KMS-11 (cell line): ENCODE data around the gene ITGA2B.
"Not testable (repeated sequence)": the region's sequence is repeated elsewhere in the genome, so short reads cannot be mapped to it uniquely, and the experiment has no call there.

Source experiments
- H2AFZ ChIP-seq: fragments of 200-600 bp; sonication (generic); 2 replicates; pipeline ENCODE4 v1.6.1; 2016; ENCODE audit warnings: antibody characterized with exemption, mixed run types, low read depth
- H3K27ac ChIP-seq: fragments of 200-600 bp; sonication (generic); 2 replicates; pipeline ENCODE4 v1.6.1; 2016; ENCODE audit warnings: mild to moderate bottlenecking, mixed run types
- H3K27me3 ChIP-seq: fragments of 200-600 bp; sonication (generic); 2 replicates; pipeline ENCODE4 v1.6.1; 2017; ENCODE audit warnings: mild to moderate bottlenecking, low read depth, mixed run types, moderate library complexity; ENCODE audit not compliant: insufficient read depth
- H3K36me3 ChIP-seq: fragments of 200-600 bp; sonication (generic); 2 replicates; pipeline ENCODE4 v1.6.1; 2017; ENCODE audit warnings: mild to moderate bottlenecking, mixed run types; ENCODE audit not compliant: insufficient read depth
- H3K4me1 ChIP-seq: fragments of 200-600 bp; sonication (generic); 2 replicates; pipeline ENCODE4 v1.6.1; 2016; ENCODE audit warnings: mild to moderate bottlenecking, low read depth, mixed run types; ENCODE audit not compliant: poor library complexity, severe bottlenecking
- H3K4me2 ChIP-seq: fragments of 200-600 bp; sonication (generic); 2 replicates; pipeline ENCODE4 v1.7.0; 2016; ENCODE audit warnings: mild to moderate bottlenecking, mixed run types
- H3K4me3 ChIP-seq: fragments of 200-600 bp; sonication (generic); IDR thresholded peaks from 2 replicates; pipeline ENCODE4 v1.6.1; 2017; ENCODE audit warnings: low read depth, low read length, mixed read lengths; ENCODE audit not compliant: insufficient read depth
- H3K79me2 ChIP-seq: fragments of 200-600 bp; sonication (generic); 2 replicates; pipeline ENCODE4 v1.6.1; 2016; ENCODE audit warnings: low read depth, mixed run types; ENCODE audit not compliant: insufficient read depth
- H3K9ac ChIP-seq: fragments of 200-600 bp; sonication (generic); 2 replicates; pipeline ENCODE4 v1.6.1; 2016; ENCODE audit warnings: mild to moderate bottlenecking, mixed run types
- H4K20me1 ChIP-seq: fragments of 200-600 bp; sonication (generic); 2 replicates; pipeline ENCODE4 v1.6.1; 2016; ENCODE audit warnings: mild to moderate bottlenecking, mixed run types; ENCODE audit not compliant: insufficient read depth
- TF ChIP-seq, protein P1 (sequence below): fragments of 200-600 bp; sonication (generic); conservative IDR thresholded peaks from 2 replicates; pipeline ENCODE4 v1.6.1; 2017; ENCODE audit warnings: low read depth, mild to moderate bottlenecking, antibody characterized with exemption, low read length, moderate library complexity, mixed read lengths

Gene ITGA2B

DNA sequence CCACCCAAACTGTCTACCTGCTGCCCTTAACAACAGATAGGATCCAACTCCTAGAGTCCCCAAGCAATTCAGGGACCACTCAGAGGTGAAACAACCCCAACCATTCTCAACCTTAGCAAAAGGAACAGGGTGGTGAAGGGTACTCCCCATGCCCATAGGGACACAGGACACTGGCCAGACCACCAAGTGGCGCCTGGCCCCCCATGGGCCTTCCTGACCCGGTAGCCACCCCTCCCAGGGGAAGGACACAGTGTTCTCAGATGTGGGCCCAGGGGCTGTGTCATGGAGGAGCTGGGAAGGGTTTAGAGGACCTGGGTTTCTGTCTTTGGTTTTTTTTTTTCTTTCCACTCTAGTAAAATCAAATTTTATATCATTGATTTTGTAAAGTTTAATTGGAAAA is 55.1 kb downstream of the ITGA2B start:
- Histone ChIP-seq H3K36me3 (no peaks in the 10 kb centered on the region), H3K27ac (no peak overlapping the region), H3K79me2 (no peaks in the 10 kb centered on the region), H3K4me1 (peaks cover 11% of the 10 kb centered on the region), H4K20me1 (no peaks in the 10 kb centered on the region), H2AFZ (peak overlapping the region; percentile 29; the same call in 1 of the 2 replicates), H3K9ac (no peak overlapping the region), H3K4me2 (no peak overlapping the region), H3K27me3 (no peaks in the 10 kb centered on the region), H3K4me3 (no peak overlapping the region)
- TF ChIP-seq, protein P1, sequence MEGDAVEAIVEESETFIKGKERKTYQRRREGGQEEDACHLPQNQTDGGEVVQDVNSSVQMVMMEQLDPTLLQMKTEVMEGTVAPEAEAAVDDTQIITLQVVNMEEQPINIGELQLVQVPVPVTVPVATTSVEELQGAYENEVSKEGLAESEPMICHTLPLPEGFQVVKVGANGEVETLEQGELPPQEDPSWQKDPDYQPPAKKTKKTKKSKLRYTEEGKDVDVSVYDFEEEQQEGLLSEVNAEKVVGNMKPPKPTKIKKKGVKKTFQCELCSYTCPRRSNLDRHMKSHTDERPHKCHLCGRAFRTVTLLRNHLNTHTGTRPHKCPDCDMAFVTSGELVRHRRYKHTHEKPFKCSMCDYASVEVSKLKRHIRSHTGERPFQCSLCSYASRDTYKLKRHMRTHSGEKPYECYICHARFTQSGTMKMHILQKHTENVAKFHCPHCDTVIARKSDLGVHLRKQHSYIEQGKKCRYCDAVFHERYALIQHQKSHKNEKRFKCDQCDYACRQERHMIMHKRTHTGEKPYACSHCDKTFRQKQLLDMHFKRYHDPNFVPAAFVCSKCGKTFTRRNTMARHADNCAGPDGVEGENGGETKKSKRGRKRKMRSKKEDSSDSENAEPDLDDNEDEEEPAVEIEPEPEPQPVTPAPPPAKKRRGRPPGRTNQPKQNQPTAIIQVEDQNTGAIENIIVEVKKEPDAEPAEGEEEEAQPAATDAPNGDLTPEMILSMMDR: no peak

DNA sequence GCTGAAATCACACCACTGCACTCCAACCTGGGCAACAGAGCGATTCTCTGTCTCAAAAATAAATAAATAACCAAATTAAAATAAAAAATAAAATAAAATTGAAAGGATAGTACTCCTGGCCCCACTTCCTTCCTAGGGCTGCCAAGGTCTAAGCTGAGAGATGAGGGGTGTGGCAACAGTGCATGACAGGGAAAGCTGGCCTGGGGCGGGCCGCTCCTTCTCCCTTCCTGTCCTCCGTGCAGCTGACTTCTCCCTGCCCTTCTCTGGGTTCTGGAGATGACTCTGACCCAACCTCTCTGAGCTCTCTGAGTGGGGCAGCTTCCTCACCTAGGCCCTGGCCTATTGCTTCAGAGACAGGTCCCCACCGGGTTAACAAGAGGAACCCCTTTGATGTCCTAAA is 56.1 kb downstream of the ITGA2B start:
- Histone ChIP-seq H4K20me1 (no peaks in the 10 kb centered on the region), H3K79me2 (no peaks in the 10 kb centered on the region), H2AFZ (no peak overlapping the region), H3K4me1 (peaks cover 15% of the 10 kb centered on the region), H3K27ac (no peak overlapping the region), H3K4me2 (no peak overlapping the region), H3K27me3 (no peaks in the 10 kb centered on the region), H3K36me3 (no peaks in the 10 kb centered on the region), H3K9ac (no peak overlapping the region), H3K4me3 (no peak overlapping the region)
- TF ChIP-seq, protein P1: no peak

DNA sequence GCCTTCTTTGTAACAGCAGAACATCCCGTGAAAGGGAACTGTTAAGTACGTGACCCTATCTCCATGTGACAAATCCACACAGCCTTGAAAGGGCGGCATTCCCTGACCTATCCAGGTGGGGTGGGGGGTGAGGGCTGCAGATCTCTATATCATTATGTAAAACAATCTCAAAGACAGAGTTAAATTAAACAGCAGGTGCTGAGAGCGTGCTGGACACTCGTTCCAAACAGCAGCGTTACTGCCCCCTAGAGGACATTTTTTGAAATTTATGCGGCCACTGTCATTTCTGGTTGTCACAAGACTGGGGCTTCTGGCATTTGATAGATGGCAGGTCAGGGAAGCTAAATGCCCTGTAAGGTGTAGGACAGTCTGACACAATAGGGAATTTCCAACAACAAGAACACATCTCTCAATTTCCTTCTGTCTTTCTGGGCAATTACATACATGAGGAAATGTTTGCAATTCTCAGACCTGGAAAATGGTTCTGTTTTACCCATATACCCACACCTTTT is 58.1 kb downstream of the ITGA2B start:
- no peaks in the 10 kb centered on the region for H3K79me2 ChIP-seq
- H3K4me1 ChIP-seq: peaks cover 30% of the 10 kb centered on the region
- peak overlapping the region; percentile 21; the same call in 1 of the 2 replicates for H3K27ac ChIP-seq
- no peak overlapping the region for H3K9ac ChIP-seq
- no peak overlapping the region for H3K4me3 ChIP-seq
- no peaks in the 10 kb centered on the region for H4K20me1 ChIP-seq
- H3K4me2 ChIP-seq: peak overlapping the region; percentile 31; the same call in 1 of the 2 replicates
- peak overlapping the region; percentile 68 for H2AFZ ChIP-seq
- no peaks in the 10 kb centered on the region for H3K27me3 ChIP-seq
- no peaks in the 10 kb centered on the region for H3K36me3 ChIP-seq
- TF ChIP-seq, protein P1: peak; percentile 96

DNA sequence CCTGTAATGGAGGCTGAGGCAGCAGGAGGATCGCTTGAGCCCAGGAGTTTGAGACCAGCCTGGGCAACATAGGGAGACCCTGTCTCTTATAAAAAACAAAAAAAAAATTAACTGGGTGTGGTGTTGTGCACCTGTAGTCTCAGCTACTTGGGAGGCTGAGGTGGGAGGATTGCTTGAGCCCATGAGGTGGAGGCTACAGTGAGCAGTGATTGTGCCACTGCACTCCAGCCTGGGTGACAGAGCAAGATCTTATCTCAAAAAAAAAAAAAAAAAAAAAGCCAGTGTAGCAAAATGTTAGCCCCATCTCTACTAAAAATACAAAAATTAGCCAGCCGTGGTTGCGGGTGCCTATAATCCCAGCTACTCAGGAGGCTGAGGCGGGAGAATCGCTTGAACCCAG is 59.2 kb downstream of the ITGA2B start:
- H3K36me3 ChIP-seq, H3K27ac ChIP-seq: not testable (repeated sequence)
- H3K4me1 ChIP-seq: peaks cover 30% of the 10 kb centered on the region

DNA sequence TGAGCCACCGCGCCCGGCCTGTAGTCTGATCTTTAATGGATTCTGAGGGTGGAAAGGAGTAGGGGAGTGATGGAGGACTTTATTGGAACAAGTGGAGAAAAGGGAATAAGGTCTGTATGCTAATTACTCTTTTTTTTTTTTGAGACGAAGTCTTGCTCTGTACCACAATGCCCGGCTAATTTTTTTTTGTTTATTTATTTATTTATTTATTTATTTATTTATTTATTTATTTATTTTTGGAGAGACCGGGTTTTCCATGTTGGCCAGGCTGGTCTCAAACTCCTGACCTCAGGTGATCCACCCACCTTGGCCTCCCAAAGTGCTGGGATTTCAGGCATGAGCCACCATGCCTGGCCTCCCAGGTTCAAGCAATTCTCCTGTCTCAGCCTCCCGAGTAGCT is 59.9 kb downstream of the ITGA2B start:
- not testable (repeated sequence) for H3K4me3 ChIP-seq, H3K79me2 ChIP-seq, H3K4me2 ChIP-seq, H3K27ac ChIP-seq, H4K20me1 ChIP-seq, H3K36me3 ChIP-seq, H2AFZ ChIP-seq, H3K27me3 ChIP-seq, H3K9ac ChIP-seq
- H3K4me1 ChIP-seq: peaks cover 30% of the 10 kb centered on the region

More for the DNA sequence above, 59.2 kb downstream of the ITGA2B start:
- H4K20me1 ChIP-seq, H3K27me3 ChIP-seq, H2AFZ ChIP-seq, H3K4me3 ChIP-seq, H3K79me2 ChIP-seq, H3K9ac ChIP-seq, H3K4me2 ChIP-seq: not testable (repeated sequence)
